CD14-positive monocyte (primary cell): Measurements from ENCODE around the gene SULT2B1. TPM values are rescaled to one million over a fixed set of nuclear protein-coding genes. Genes with fewer than 3 reads are reported as not detected.

Experiments
- DNase-seq, 3 donors: peaks; one replicate each; pipeline ENCODE4 v3.0.0-alpha.2; 2011 to 2022
- H2AFZ ChIP-seq: 2 replicates; pipeline ENCODE4 v1.6.0; 2012; ENCODE audit warnings: mild to moderate bottlenecking, low read depth, low read length, inconsistent platforms; ENCODE audit not compliant: insufficient read depth, poor library complexity, severe bottlenecking
- H3K27ac ChIP-seq, 2 donors: 1 replicate in 1 of 2; 2 replicates in 1 of 2; pipeline ENCODE4 v1.5.1; 2012 to 2013; ENCODE audit warnings: low read length in 2 of 2, control low read depth in 1 of 2, inconsistent platforms in 1 of 2, low read depth in 1 of 2, mild to moderate bottlenecking in 1 of 2
- H3K27me3 ChIP-seq, 2 donors: one replicate each; pipeline versions ENCODE4 v1.6.0 to v1.6.1; 2011 to 2013; ENCODE audit warnings: low read length in 2 of 2; ENCODE audit not compliant: control insufficient read depth in 2 of 2, insufficient read depth in 2 of 2
- H3K36me3 ChIP-seq, 2 donors: replicated peaks in 1 of 2; 1 replicate in 1 of 2; 2 replicates in 1 of 2; pipeline versions ENCODE4 v1.5.1 to v1.6.1; 2012 to 2013; ENCODE audit warnings: low read length in 2 of 2, control low read depth in 1 of 2, inconsistent platforms in 1 of 2, mild to moderate bottlenecking in 1 of 2; ENCODE audit not compliant: insufficient read depth in 2 of 2, control insufficient read depth in 1 of 2
- H3K4me1 ChIP-seq, 2 donors: 1 replicate in 1 of 2; 2 replicates in 1 of 2; pipeline versions ENCODE4 v1.5.1 to v1.6.1; 2012 to 2013; ENCODE audit warnings: low read length in 2 of 2, control low read depth in 1 of 2, inconsistent platforms in 1 of 2, mild to moderate bottlenecking in 1 of 2, moderate library complexity in 1 of 2; ENCODE audit not compliant: insufficient read depth in 2 of 2, control insufficient read depth in 1 of 2
- H3K4me2 ChIP-seq: replicated peaks from 2 replicates; pipeline ENCODE3; 2012; ENCODE audit warnings: low read length, moderate library complexity, mild to moderate bottlenecking; ENCODE audit not compliant: poor library complexity, severe bottlenecking; ENCODE audit errors: extremely low read depth
- H3K4me3 ChIP-seq, 3 experiments: fragments of 200-600 bp in 1 of 3; sonication (generic) in 1 of 3; replicated peaks in 1 of 3; 1 replicate in 2 of 3; 2 replicates in 1 of 3; pipeline ENCODE4 v1.5.1; 2011 to 2013; ENCODE audit warnings: low read length in 3 of 3, mild to moderate bottlenecking in 3 of 3, control low read depth in 2 of 3, low read depth in 2 of 3, inconsistent platforms in 1 of 3, moderate library complexity in 1 of 3
- H3K79me2 ChIP-seq: 2 replicates; pipeline ENCODE4 v1.6.0; 2012; ENCODE audit warnings: mild to moderate bottlenecking, control low read depth, inconsistent platforms, low read length, moderate library complexity; ENCODE audit not compliant: insufficient read depth
- H3K9ac ChIP-seq: 2 replicates; pipeline ENCODE4 v1.6.0; 2017; ENCODE audit warnings: low read length, mild to moderate bottlenecking; ENCODE audit not compliant: insufficient read depth, poor library complexity, severe bottlenecking
- H3K9me3 ChIP-seq, 2 donors: replicated peaks in 1 of 2; 1 replicate in 1 of 2; 2 replicates in 1 of 2; pipeline versions ENCODE4 v1.5.1 to v1.6.1; 2012 to 2013; ENCODE audit warnings: low read length in 2 of 2, control low read depth in 1 of 2; ENCODE audit not compliant: control insufficient read depth in 1 of 2, insufficient read depth in 1 of 2
- H4K20me1 ChIP-seq: 2 replicates; pipeline ENCODE4 v1.6.0; 2012; ENCODE audit warnings: mild to moderate bottlenecking, low read length, control low read depth, moderate library complexity; ENCODE audit not compliant: insufficient read depth
- H3K27ac Mint-ChIP-seq, 7 donors: one replicate each; pipeline ENCODE4 v1.8.0; 2020; ENCODE audit warnings: mild to moderate bottlenecking in 7 of 7, mixed read lengths in 7 of 7, moderate library complexity in 6 of 7, inconsistent platforms in 2 of 7
- H3K27me3 Mint-ChIP-seq, 3 donors: one replicate each; pipeline ENCODE4 v1.8.0; 2021 to 2022; ENCODE audit warnings: low read depth in 3 of 3, mild to moderate bottlenecking in 3 of 3, mixed read lengths in 3 of 3, moderate library complexity in 3 of 3, inconsistent platforms in 1 of 3
- H3K36me3 Mint-ChIP-seq, 2 donors: one replicate each; pipeline ENCODE4 v1.8.0; 2020; ENCODE audit warnings: mixed read lengths in 2 of 2, inconsistent platforms in 1 of 2, mild to moderate bottlenecking in 1 of 2
- H3K4me1 Mint-ChIP-seq: one replicate; pipeline ENCODE4 v1.8.0; 2020; ENCODE audit warnings: mild to moderate bottlenecking, mixed read lengths
- H3K4me3 Mint-ChIP-seq, 2 donors: one replicate each; pipeline ENCODE4 v1.8.0; 2020; ENCODE audit warnings: mild to moderate bottlenecking in 2 of 2, mixed read lengths in 2 of 2, moderate library complexity in 1 of 2
- H3K9me3 Mint-ChIP-seq, 7 donors: one replicate each; pipeline ENCODE4 v1.8.0; 2020 to 2022; ENCODE audit warnings: mixed read lengths in 7 of 7, mild to moderate bottlenecking in 6 of 7, moderate library complexity in 6 of 7, inconsistent platforms in 2 of 7
- CTCF ChIP-seq: fragments of 200-600 bp; IDR thresholded peaks from one replicate; pipeline ENCODE4 v1.8.0; 2022; ENCODE audit warnings: antibody characterized with exemption, mild to moderate bottlenecking
- WGBS: methylation state at CpG from one replicate; pipeline ENCODE4 v1.1.5; 2013; ENCODE audit warnings: missing lambda C conversion rate; ENCODE audit not compliant: insufficient coverage; 5-methylcytosine and 5-hydroxymethylcytosine counted together
- intact Hi-C, 2 donors: fragments of 100-400 bp; cut with micrococcal nuclease; formaldehyde crosslinking; loops; one replicate each; pipeline versions ENCODE4 v1.15.0 to v1.15.1; 2023
- polyA plus RNA-seq, 3 donors: library from polyadenylated mRNA; depleted of rRNA in 1 of 3; unstranded in 2 of 3; stranded (reverse) in 1 of 3; fragments of 300-500 nt in 2 of 3; fragments of >200 nt in 1 of 3; fragmentation: Illumina TruSeq in 2 of 3; gene quantifications; 1 replicate in 2 of 3; 2 replicates in 1 of 3; pipeline ENCODE4 v1.2.3, GENCODE V29; 2012 to 2021

The SULT2B1 gene
- polyA plus RNA-seq, 3 donors: 0.09 to 0.40 TPM; not detected in 1

GRCh38 chr19:48637948-48638830 is 86.2 kb downstream of the SULT2B1 start:
- peak overlapping the region; percentile 84 for H3K9ac ChIP-seq
- intact Hi-C loops: loop anchor here (5.0 to 10.0 kb wide), 3 partner anchors 313 to 329 kb away; partner anchors contain the start of genes FTL (in 2 of the 2) and EMP3 (in 1 of the 2)
- no peak for TF ChIP-seq CTCF
- peaks cover 1 to 2% of the 10 kb centered on the region in 2 donors for H3K36me3 ChIP-seq
- peak overlapping the region; percentile 95 to 96 for H3K27ac ChIP-seq
- H2AFZ ChIP-seq: peak overlapping the region; percentile 77
- peak overlapping the region; percentile 70 to 86 (median 84) for H3K4me3 ChIP-seq
- H3K4me2 ChIP-seq: peak overlapping the region; percentile 93
- WGBS: 2% methylated on average over 22 of the region's 29 CpGs
- H3K27me3 Mint-ChIP-seq: peaks cover 3 to 11% (median 9%) of the 10 kb centered on the region in 3 donors
- peak overlapping the region; percentile 98 to 99 for H3K4me3 Mint-ChIP-seq
- peak overlapping the region; percentile 96 to 99 (median 99) for H3K27ac Mint-ChIP-seq
- no peaks in the 10 kb centered on the region for H3K9me3 ChIP-seq
- DNase-seq: peak; percentile 84 to 93 (median 91)
- H3K27me3 ChIP-seq: no peaks in the 10 kb centered on the region
- peaks cover 10% of the 10 kb centered on the region for H4K20me1 ChIP-seq
- peaks cover 40 to 66% of the 10 kb centered on the region in 2 donors for H3K4me1 ChIP-seq
- peaks cover 6 to 8% of the 10 kb centered on the region in 2 donors for H3K36me3 Mint-ChIP-seq
- peaks cover 0 to 3% (median 1%) of the 10 kb centered on the region in 7 donors for H3K9me3 Mint-ChIP-seq
- peaks cover 43% of the 10 kb centered on the region for H3K4me1 Mint-ChIP-seq
- H3K79me2 ChIP-seq: peaks cover 40% of the 10 kb centered on the region

GRCh38 chr19:48638831-48639381 is 86.9 kb downstream of the SULT2B1 start:
- intact Hi-C loops: loop anchor here (5.0 to 10.0 kb wide), 3 partner anchors 314 to 328 kb away; partner anchors contain the start of genes FTL (in 2 of the 2) and EMP3 (in 1 of the 2)
- H3K27ac Mint-ChIP-seq: peak overlapping the region; percentile 96 to 99 (median 99)

More at GRCh38 chr19:48638831-48639381, 86.9 kb downstream of the SULT2B1 start:
- Mint-ChIP-seq H3K9me3 (peaks cover 0 to 3% (median 1%) of the 10 kb centered on the region in 7 donors), H3K4me3 (peak overlapping the region; percentile 98 to 99), H3K36me3 (peaks cover 3 to 5% of the 10 kb centered on the region in 2 donors), H3K27me3 (peaks cover 3 to 11% (median 9%) of the 10 kb centered on the region in 3 donors), H3K4me1 (peaks cover 35% of the 10 kb centered on the region)
- H3K4me2 ChIP-seq: peak overlapping the region; percentile 93
- H3K36me3 ChIP-seq: no peaks in the 10 kb centered on the region
- no peaks in the 10 kb centered on the region for H3K9me3 ChIP-seq
- peak overlapping the region; percentile 84 for H3K9ac ChIP-seq
- peaks cover 32% of the 10 kb centered on the region for H3K79me2 ChIP-seq
- H3K27me3 ChIP-seq: no peaks in the 10 kb centered on the region
- no peak for DNase-seq
- H4K20me1 ChIP-seq: peaks cover 7% of the 10 kb centered on the region
- H3K4me3 ChIP-seq: peak overlapping the region; percentile 70 to 86 (median 84)
- peaks cover 32 to 59% of the 10 kb centered on the region in 2 donors for H3K4me1 ChIP-seq
- peak overlapping the region; percentile 95 to 96 for H3K27ac ChIP-seq
- peak overlapping the region; percentile 77 for H2AFZ ChIP-seq
- 100% methylated on average over 10 of the region's 16 CpGs for WGBS
- no peak for TF ChIP-seq CTCF
